Ascending aorta (tissue), 2 donors: Measurements from ENCODE around the gene TSHZ3. TPM values are rescaled to one million over a fixed set of nuclear protein-coding genes. Genes with fewer than 3 reads are reported as not detected.

Experiments used
- DNase-seq, 2 donors: peaks; one replicate each; pipeline ENCODE4 v3.0.0-alpha.2; 2019; ENCODE audit warnings: low spot score in 2 of 2
- H3K27ac ChIP-seq, 2 donors: fragments of 200-600 bp; sonication (generic); one replicate each; pipeline ENCODE4 v1.5.1; 2016 to 2017; ENCODE audit warnings: mild to moderate bottlenecking in 1 of 2
- H3K27me3 ChIP-seq: fragments of 200-600 bp; sonication (generic); one replicate; pipeline ENCODE4 v1.5.1; 2017
- H3K36me3 ChIP-seq, 2 donors: fragments of 200-600 bp; sonication (generic); one replicate each; pipeline ENCODE4 v1.5.1; 2016
- H3K4me1 ChIP-seq, 2 donors: fragments of 200-600 bp; sonication (generic); one replicate each; pipeline ENCODE4 v1.5.1; 2016 to 2017; ENCODE audit warnings: mild to moderate bottlenecking in 1 of 2
- H3K4me3 ChIP-seq, 2 donors: fragments of 200-600 bp; sonication (generic); one replicate each; pipeline ENCODE4 v1.5.1; 2016 to 2017; ENCODE audit warnings: mild to moderate bottlenecking in 1 of 2
- H3K9me3 ChIP-seq, 2 donors: fragments of 200-600 bp; sonication (generic); one replicate each; pipeline ENCODE4 v1.5.1; 2016
- intact Hi-C: fragments of 100-400 bp; cut with DNase I; formaldehyde crosslinking; loops from one replicate; pipeline ENCODE4 v1.15.1; 2023
- total RNA-seq: library from RNA; depleted of rRNA; stranded (reverse); fragments of >200 nt; gene quantifications from one replicate; pipeline ENCODE4 v1.1.0, GENCODE V29; 2016
- TF ChIP-seq, protein P1 (sequence below), 3 experiments: fragments of 200-600 bp in 2 of 3; fragments of 450-650 bp in 1 of 3; sonication (generic) in 2 of 3; IDR thresholded peaks; one replicate each; pipeline ENCODE4 v1.5.1; 2016 to 2019; ENCODE audit warnings: antibody characterized with exemption in 3 of 3, mild to moderate bottlenecking in 1 of 3, moderate library complexity in 1 of 3

Gene TSHZ3
- total RNA-seq, 1 donor from 2014 or later = 9.9 TPM

DNA sequence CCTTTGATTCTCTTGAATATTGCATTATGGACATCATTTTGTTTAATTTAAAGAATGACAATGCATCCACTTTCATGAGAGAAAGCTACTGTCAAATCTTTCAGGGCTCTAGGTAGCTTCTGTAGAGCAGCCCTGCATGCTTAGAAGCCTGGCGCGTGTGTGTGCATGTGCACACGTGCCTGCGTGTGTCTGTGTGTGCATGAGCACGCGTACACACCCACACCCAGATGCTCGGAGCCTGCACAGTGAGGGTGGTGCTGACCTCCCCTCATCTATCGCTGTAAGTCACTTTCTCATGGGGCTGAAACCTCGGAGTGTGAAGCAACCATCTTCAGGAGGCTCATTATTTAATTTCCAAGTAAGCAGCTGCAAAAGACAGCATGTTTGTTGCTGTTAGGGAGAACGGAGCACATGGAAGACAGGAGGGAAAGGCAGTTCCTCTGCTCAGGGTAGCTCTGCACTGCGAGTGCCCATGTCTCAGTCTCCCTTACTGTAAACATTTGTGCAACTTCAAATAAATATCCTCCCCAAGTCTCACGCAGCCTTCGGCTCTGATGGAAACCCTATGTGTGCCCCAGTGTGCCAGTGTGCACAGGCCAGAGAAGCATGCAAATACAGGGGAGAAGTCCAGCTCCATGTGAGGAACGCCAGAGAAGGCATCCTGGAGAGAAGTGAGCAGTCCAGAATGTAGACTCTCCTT, 22.8 kb downstream of the TSHZ3 start:
- TF ChIP-seq, protein P1, sequence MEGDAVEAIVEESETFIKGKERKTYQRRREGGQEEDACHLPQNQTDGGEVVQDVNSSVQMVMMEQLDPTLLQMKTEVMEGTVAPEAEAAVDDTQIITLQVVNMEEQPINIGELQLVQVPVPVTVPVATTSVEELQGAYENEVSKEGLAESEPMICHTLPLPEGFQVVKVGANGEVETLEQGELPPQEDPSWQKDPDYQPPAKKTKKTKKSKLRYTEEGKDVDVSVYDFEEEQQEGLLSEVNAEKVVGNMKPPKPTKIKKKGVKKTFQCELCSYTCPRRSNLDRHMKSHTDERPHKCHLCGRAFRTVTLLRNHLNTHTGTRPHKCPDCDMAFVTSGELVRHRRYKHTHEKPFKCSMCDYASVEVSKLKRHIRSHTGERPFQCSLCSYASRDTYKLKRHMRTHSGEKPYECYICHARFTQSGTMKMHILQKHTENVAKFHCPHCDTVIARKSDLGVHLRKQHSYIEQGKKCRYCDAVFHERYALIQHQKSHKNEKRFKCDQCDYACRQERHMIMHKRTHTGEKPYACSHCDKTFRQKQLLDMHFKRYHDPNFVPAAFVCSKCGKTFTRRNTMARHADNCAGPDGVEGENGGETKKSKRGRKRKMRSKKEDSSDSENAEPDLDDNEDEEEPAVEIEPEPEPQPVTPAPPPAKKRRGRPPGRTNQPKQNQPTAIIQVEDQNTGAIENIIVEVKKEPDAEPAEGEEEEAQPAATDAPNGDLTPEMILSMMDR (IDR thresholded peaks at IDR 0.05) = no peak
- Histone ChIP-seq H3K27me3 (no peaks in the 10 kb centered on the region), H3K4me1 (no peaks in the 10 kb centered on the region), H3K27ac (no peak overlapping the region), H3K9me3 (no peaks in the 10 kb centered on the region), H3K4me3 (no peak overlapping the region), H3K36me3 (no peaks in the 10 kb centered on the region)
- intact Hi-C loops = no loop called here
- no peak for DNase-seq

DNA sequence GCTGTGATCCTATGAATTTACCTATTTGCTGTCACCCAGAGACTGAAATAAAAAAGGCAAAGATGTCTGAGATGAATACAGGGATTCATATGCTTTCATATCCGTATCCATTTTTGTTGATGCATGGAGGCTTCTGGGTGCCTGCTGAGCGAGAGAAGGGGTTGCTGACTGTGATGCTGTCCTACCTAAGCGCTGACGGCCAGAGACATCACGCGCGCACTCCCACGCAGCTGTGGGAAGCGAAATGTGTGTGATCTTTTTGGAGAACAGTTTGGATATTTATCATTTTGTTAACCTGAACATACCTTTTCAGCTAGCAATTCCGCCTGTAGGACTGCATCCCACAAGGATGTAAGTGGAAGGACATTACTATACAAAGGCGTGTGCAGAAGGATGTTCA, 23.9 kb downstream of the TSHZ3 start:
- H3K27me3 ChIP-seq = no peaks in the 10 kb centered on the region
- H3K36me3 ChIP-seq = no peaks in the 10 kb centered on the region
- TF ChIP-seq, protein P1 (IDR thresholded peaks at IDR 0.05) = no peak
- no peak for DNase-seq
- intact Hi-C loops = no loop called here
- no peaks in the 10 kb centered on the region for H3K9me3 ChIP-seq
- no peaks in the 10 kb centered on the region for H3K4me1 ChIP-seq
- H3K4me3 ChIP-seq = no peak overlapping the region
- no peak overlapping the region for H3K27ac ChIP-seq

DNA sequence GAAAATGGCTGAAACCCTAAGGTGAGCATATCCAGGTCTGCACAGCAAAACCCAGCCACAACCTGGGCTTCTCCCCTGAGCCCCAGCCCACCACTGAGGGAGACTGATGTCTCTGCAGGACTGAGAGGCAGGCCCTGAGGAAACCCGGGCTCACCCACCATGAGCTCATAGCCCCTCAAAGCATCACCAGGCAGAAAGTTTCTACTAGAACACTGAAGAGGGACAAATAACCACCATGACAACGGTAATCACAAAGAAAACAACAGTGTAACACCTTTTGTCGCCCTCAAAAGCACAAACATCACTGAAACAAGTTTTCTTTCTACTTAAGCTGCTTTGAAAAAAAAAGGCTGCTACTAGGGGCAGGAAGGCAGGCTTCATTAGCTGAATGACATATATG, 29.8 kb downstream of the TSHZ3 start:
- TF ChIP-seq, protein P1 (IDR thresholded peaks at IDR 0.05) = no peak
- DNase-seq = no peak
- peaks cover 0 to 2% of the 10 kb centered on the region in 2 donors for H3K4me1 ChIP-seq
- intact Hi-C loops = no loop called here
- no peaks in the 10 kb centered on the region for H3K27me3 ChIP-seq
- no peak overlapping the region for H3K27ac ChIP-seq
- H3K36me3 ChIP-seq = no peaks in the 10 kb centered on the region
- no peaks in the 10 kb centered on the region for H3K9me3 ChIP-seq
- no peak overlapping the region for H3K4me3 ChIP-seq

DNA sequence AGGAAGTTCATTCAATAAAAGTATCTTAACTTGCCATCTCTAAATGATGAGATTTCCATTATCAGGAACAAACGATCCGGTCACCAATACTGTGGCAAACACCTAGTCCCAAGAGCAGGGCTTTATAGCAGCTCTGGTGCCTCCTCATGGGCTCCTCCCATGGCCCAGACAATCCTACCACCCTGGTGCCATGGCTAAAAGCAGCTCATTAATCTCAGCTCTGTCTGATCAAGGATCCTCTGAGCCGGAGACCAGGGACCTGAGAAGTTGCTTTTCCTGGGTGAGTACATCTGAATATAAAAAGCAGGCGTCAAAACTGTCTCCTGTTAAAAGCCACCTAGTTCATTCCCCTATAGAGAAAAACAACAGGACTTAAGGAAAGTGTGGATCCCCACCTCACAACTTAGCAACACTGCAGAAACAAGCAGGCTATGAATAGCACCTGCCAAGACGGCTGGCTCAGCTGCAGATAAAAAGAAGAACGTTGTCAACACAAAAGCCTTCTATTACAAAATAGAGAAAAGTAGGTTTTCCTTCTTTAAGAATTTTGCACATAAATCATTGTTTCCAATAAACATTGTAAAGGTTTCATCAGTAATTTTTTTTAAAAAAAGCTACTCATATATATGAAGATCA, 30.3 kb downstream of the TSHZ3 start:
- intact Hi-C loops = no loop called here
- no peak for DNase-seq
- peaks cover 0 to 2% of the 10 kb centered on the region in 2 donors for H3K4me1 ChIP-seq

DNA sequence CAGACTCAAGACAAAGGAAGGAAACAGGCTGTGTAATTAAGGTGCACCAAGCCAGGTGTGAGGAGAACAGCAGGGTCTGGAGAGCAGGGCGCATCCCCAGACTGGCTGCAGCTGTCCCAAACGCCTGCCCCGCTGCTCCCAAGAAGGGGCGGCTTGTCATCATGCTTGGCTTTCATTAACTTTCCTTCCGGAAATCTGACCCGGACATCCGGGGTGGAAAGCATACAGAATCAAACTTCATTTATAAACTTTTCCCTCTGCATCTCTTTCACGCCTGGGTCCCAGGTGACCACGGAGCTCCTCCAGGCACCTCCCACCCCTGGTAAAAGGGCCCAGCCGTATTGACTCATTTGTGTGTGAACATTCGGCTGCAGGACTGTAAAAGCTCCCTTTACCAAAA, 31.7 kb downstream of the TSHZ3 start:
- intact Hi-C loops = no loop called here
- peaks cover 0 to 2% of the 10 kb centered on the region in 2 donors for H3K4me1 ChIP-seq
- H3K9me3 ChIP-seq = no peaks in the 10 kb centered on the region
- no peak overlapping the region for H3K4me3 ChIP-seq
- DNase-seq = no peak
- TF ChIP-seq, protein P1 (IDR thresholded peaks at IDR 0.05) = no peak
- no peaks in the 10 kb centered on the region for H3K27me3 ChIP-seq
- H3K36me3 ChIP-seq = no peaks in the 10 kb centered on the region
- H3K27ac ChIP-seq = no peak overlapping the region

More for the DNA sequence above, 30.3 kb downstream of the TSHZ3 start:
- TF ChIP-seq, protein P1 (IDR thresholded peaks at IDR 0.05) = no peak
- no peaks in the 10 kb centered on the region for H3K9me3 ChIP-seq
- H3K27me3 ChIP-seq = no peaks in the 10 kb centered on the region
- no peak overlapping the region for H3K4me3 ChIP-seq
- no peak overlapping the region for H3K27ac ChIP-seq
- no peaks in the 10 kb centered on the region for H3K36me3 ChIP-seq
